ENCODE results near the gene CCDC87. TPM values are rescaled to one million over a fixed set of nuclear protein-coding genes. Genes with fewer than 3 reads are reported as not detected.
A peak's percentile ranks its signal among the peaks of the same experiment; 100 is the strongest.
"Not testable (repeated sequence)": the region's sequence is repeated elsewhere in the genome, so short reads cannot be mapped to it uniquely, and the experiment has no call there.

Gene CCDC87
- polyA plus RNA-seq (2011; rRNA removed) = 0.12 and 0.15 TPM in 2 replicates
- polyA minus RNA-seq (2011; rRNA and poly(A)+ RNA removed) = 0.19 TPM in 1 of 2 replicates, not detected in the other

GRCh38 chr11:66592457-66593302 is at the start of gene CCDC87, which contains the start of gene CCS:
CCDC87 (minus strand) TSS chr11:66593063; CDS start chr11:66593015, 48 bp downstream.
CCS (plus strand) TSS chr11:66593185; CDS start chr11:66593262, 77 bp downstream.
- no peaks in the 10 kb centered on the region; the same call in 1 of the 2 replicates for H3K36me3 ChIP-seq (ENCODE audit: control insufficient read depth, insufficient read depth, low read length)
- H3K27me3 ChIP-seq (ENCODE audit: control insufficient read depth, insufficient read depth, low read length) = no peaks in the 10 kb centered on the region
- peak within 1 kb of the TSS; percentile 68 for H3K4me3 ChIP-seq (ENCODE audit: low read depth, low read length)
- peak; percentile 62 for DNase-seq (ENCODE audit: low read depth)
- ChIA-PET POLR2A (no interaction called here), CTCF (interaction anchor here (0.6 to 4.0 kb wide), 11 partner anchors 8 to 86 kb away, joined by 3 to 24 read pairs (median 3); partner anchors contain the start of genes ACTN3, RBM4B and ZDHHC24)
- peak; percentile 82 for TF ChIP-seq CTCF (IDR thresholded peaks at IDR 0.05; ENCODE audit: insufficient read depth, low read depth, low read length)

- Histone ChIP-seq H3K27me3 (ENCODE audit: control insufficient read depth, insufficient read depth, low read length) (no peaks in the 10 kb centered on the region), H3K4me3 (ENCODE audit: low read depth, low read length) (peak overlapping the region; percentile 70), H3K36me3 (ENCODE audit: control insufficient read depth, insufficient read depth, low read length) (peaks cover 24% of the 10 kb centered on the region)
- no peak for DNase-seq (ENCODE audit: low read depth)
- ChIA-PET CTCF (no interaction called here), POLR2A (no interaction called here)
- no peak for TF ChIP-seq CTCF (IDR thresholded peaks at IDR 0.05; ENCODE audit: insufficient read depth, low read depth, low read length)
These were observed 49.0 kb upstream of the CCDC87 start for GRCh38 chr11:66641834-66642233.

- DNase-seq (ENCODE audit: low read depth); POLR2A ChIA-PET; H3K27me3 ChIP-seq (ENCODE audit: control insufficient read depth, insufficient read depth, low read length): not testable (repeated sequence)
- peaks cover 16% of the 10 kb centered on the region for H3K36me3 ChIP-seq (ENCODE audit: control insufficient read depth, insufficient read depth, low read length)
- CTCF ChIA-PET = interaction anchor here (2.3 kb wide), 1 partner anchor 38 kb away, joined by 7 read pairs; the partner anchor contains the start of gene RBM4B
- peak overlapping the region; percentile 70 for H3K4me3 ChIP-seq (ENCODE audit: low read depth, low read length)
These were observed 47.0 kb upstream of the CCDC87 start for GRCh38 chr11:66639814-66640340.

- Histone ChIP-seq H3K4me3 (ENCODE audit: low read depth, low read length) (peak overlapping the region; percentile 70), H3K36me3 (ENCODE audit: control insufficient read depth, insufficient read depth, low read length) (peaks cover 15% of the 10 kb centered on the region), H3K27me3 (ENCODE audit: control insufficient read depth, insufficient read depth, low read length) (no peaks in the 10 kb centered on the region)
- ChIA-PET POLR2A (interaction anchor here (0.6 to 1.7 kb wide), 2 partner anchors 20 to 22 kb away, joined by 3 to 8 read pairs; no protein-coding TSS in a partner anchor), CTCF (interaction anchor here (1.2 to 2.3 kb wide), 3 partner anchors 10 to 39 kb away, joined by 3 to 7 read pairs (median 3); partner anchors contain the start of gene RBM4B)
- peak; percentile 14; the same call in 1 of the 2 replicates for TF ChIP-seq CTCF (IDR thresholded peaks at IDR 0.05; ENCODE audit: insufficient read depth, low read depth, low read length)
- DNase-seq (ENCODE audit: low read depth) = no peak
These were observed 46.4 kb upstream of the CCDC87 start for GRCh38 chr11:66639066-66639813.

Data from BJ (cell line).